IPS DF 19.7 (cell line): Measurements from ENCODE around the gene NEU1.
"Not testable (repeated sequence)": the region's sequence is repeated elsewhere in the genome, so short reads cannot be mapped to it uniquely, and the experiment has no call there.

Experiments
- DNase-seq: peaks from one replicate; pipeline ENCODE4 v3.0.0-alpha.2; 2013; ENCODE audit warnings: low read depth, low spot score

NEU1 gene

GRCh38 chr6:31862344-31863235 lies at the start of gene NEU1:
Gene NEU1 (minus strand): TSS chr6:31862821. CDS start chr6:31862776, 45 bp downstream.
- peak; percentile 100 for DNase-seq

- no peak for DNase-seq
These were observed 49.4 kb upstream of the NEU1 start for GRCh38 chr6:31911826-31912585.

- not testable (repeated sequence) for DNase-seq
These were observed 46.7 kb upstream of the NEU1 start for GRCh38 chr6:31909298-31909697.

- no peak for DNase-seq
These were observed 46.2 kb upstream of the NEU1 start for GRCh38 chr6:31908791-31909190.

GRCh38 chr6:31908255-31908654 lies 45.6 kb upstream of the NEU1 start:
- not testable (repeated sequence) for DNase-seq

- DNase-seq = no peak
These were observed 44.7 kb upstream of the NEU1 start for GRCh38 chr6:31907158-31907813.

GRCh38 chr6:31906727-31907126 lies 44.1 kb upstream of the NEU1 start:
- DNase-seq = not testable (repeated sequence)

GRCh38 chr6:31906122-31906521 lies 43.5 kb upstream of the NEU1 start:
- DNase-seq = no peak

- no peak for DNase-seq
These were observed 42.4 kb upstream of the NEU1 start for GRCh38 chr6:31905041-31905440.

GRCh38 chr6:31903957-31904356 lies 41.3 kb upstream of the NEU1 start:
- DNase-seq = no peak

- peak; percentile 95 for DNase-seq
These were observed 39.5 kb upstream of the NEU1 start, which contains the start of gene ZBTB12 for GRCh38 chr6:31901953-31902643. Gene ZBTB12 (minus strand): TSS chr6:31902086. CDS start chr6:31901305, 781 bp downstream.

GRCh38 chr6:31901415-31901952 lies 38.9 kb upstream of the NEU1 start:
- no peak for DNase-seq

- no peak for DNase-seq
These were observed 38.3 kb upstream of the NEU1 start for GRCh38 chr6:31900917-31901414.

GRCh38 chr6:31899882-31900722 lies 37.5 kb upstream of the NEU1 start:
- no peak for DNase-seq

- DNase-seq = no peak
These were observed 36.6 kb upstream of the NEU1 start for GRCh38 chr6:31899215-31899614.

- no peak for DNase-seq
These were observed 35.9 kb upstream of the NEU1 start for GRCh38 chr6:31898383-31899011.

- DNase-seq = no peak
These were observed 35.2 kb upstream of the NEU1 start, which contains the start of gene EHMT2 for GRCh38 chr6:31897612-31898382. Gene EHMT2 (minus strand): TSS chr6:31897698. CDS start chr6:31897677, 21 bp downstream.

GRCh38 chr6:31896856-31897611 lies 34.4 kb upstream of the NEU1 start:
- DNase-seq = no peak
